PC-3 (cell line): ENCODE results near the gene PTPRN2. TPM values are rescaled to one million over a fixed set of nuclear protein-coding genes. Genes with fewer than 3 reads are reported as not detected.

Source experiments
- ATAC-seq: fragments of 200-7000 bp; cut with Tn5 transposase; 2 replicates; pipeline ENCODE4 v1.9.1; 2020; ENCODE audit warnings: mild to moderate bottlenecking, moderate library complexity
- BruUV-seq: library from RNA; stranded (reverse); fragments of 400-500 nt; replicated peaks from 2 replicates; lab custom pipeline; 2021; lab: Mats Ljungman, UMichigan
- CTCF ChIA-PET: fragments of 300-600 bp; sonication (Branson Sonifier 250); formaldehyde crosslinking; loops from one replicate; lab custom pipeline; 2022; ENCODE audit warnings: antibody characterized with exemption; lab: Charles Lee
- POLR2A ChIA-PET: fragments of 300-600 bp; sonication (Branson Sonifier 250); formaldehyde crosslinking; loops from one replicate; lab custom pipeline; 2022; ENCODE audit warnings: antibody characterized with exemption; ENCODE audit not compliant: unreplicated experiment; lab: Charles Lee
- DNase-seq: peaks from one replicate; pipeline ENCODE4 v3.0.0-alpha.2; 2015
- H2AFZ ChIP-seq: fragments of 300-600 bp; sonication (generic); 2 replicates; pipeline ENCODE4 v1.6.0; 2016; ENCODE audit warnings: antibody characterized with exemption, low read length
- H3F3A ChIP-seq: fragments of 300-600 bp; sonication (generic); one replicate; pipeline ENCODE4 v1.6.0; 2017; ENCODE audit warnings: antibody characterized with exemption, low read length, control low read depth, mild to moderate bottlenecking; ENCODE audit not compliant: unreplicated experiment
- H3K27ac ChIP-seq: fragments of 300-600 bp; sonication (generic); 2 replicates; pipeline ENCODE4 v1.5.1; 2016; ENCODE audit warnings: mild to moderate bottlenecking, low read length
- H3K27me3 ChIP-seq: fragments of 300-600 bp; sonication (generic); 2 replicates; pipeline ENCODE4 v1.6.1; 2016; ENCODE audit warnings: low read length, mixed read lengths
- H3K36me3 ChIP-seq: fragments of 300-600 bp; sonication (generic); 2 replicates; pipeline ENCODE4 v1.6.1; 2016; ENCODE audit warnings: low read depth, mixed run types, low read length, mixed read lengths
- H3K4me1 ChIP-seq: fragments of 300-600 bp; sonication (generic); 2 replicates; pipeline ENCODE4 v1.5.1; 2016; ENCODE audit warnings: low read length; ENCODE audit not compliant: insufficient read depth
- H3K4me2 ChIP-seq: fragments of 300-600 bp; sonication (generic); 2 replicates; pipeline ENCODE4 v1.6.0; 2016; ENCODE audit warnings: low read length
- H3K4me3 ChIP-seq: fragments of 300-600 bp; sonication (generic); 2 replicates; pipeline ENCODE4 v1.5.1; 2016; ENCODE audit warnings: mild to moderate bottlenecking, low read length, mixed read lengths
- H3K79me2 ChIP-seq: fragments of 300-600 bp; sonication (generic); 2 replicates; pipeline ENCODE4 v1.6.1; 2017; ENCODE audit warnings: low read length, mixed read lengths
- H3K9ac ChIP-seq: fragments of 300-600 bp; sonication (generic); 2 replicates; pipeline ENCODE4 v1.6.0; 2016; ENCODE audit warnings: mild to moderate bottlenecking, low read length
- H3K9me2 ChIP-seq: fragments of 300-600 bp; sonication (generic); replicated peaks from 2 replicates; pipeline ENCODE4 v1.6.1; 2016; ENCODE audit warnings: mixed run types, low read length, mixed read lengths
- H3K9me3 ChIP-seq: fragments of 300-600 bp; sonication (generic); 2 replicates; pipeline ENCODE4 v1.6.1; 2016; ENCODE audit warnings: low read length, mixed read lengths
- H4K20me1 ChIP-seq: fragments of 300-600 bp; sonication (generic); 2 replicates; pipeline ENCODE4 v1.6.1; 2016; ENCODE audit warnings: low read length, mixed read lengths
- CTCF ChIP-seq: fragments of 300-600 bp; sonication (generic); conservative IDR thresholded peaks from 2 replicates; pipeline ENCODE4 v1.5.1; 2017; ENCODE audit warnings: antibody characterized with exemption, low read depth, mild to moderate bottlenecking, low read length
- EZH2 ChIP-seq: fragments of 300-600 bp; sonication (generic); IDR thresholded peaks from one replicate; pipeline ENCODE4 v1.6.1; 2017; ENCODE audit warnings: antibody characterized with exemption, mild to moderate bottlenecking, low read length; ENCODE audit not compliant: unreplicated experiment
- EZH2phosphoT487 ChIP-seq: fragments of 300-600 bp; sonication (generic); IDR thresholded peaks from 2 replicates; pipeline ENCODE4 v1.6.1; 2018; ENCODE audit warnings: mild to moderate bottlenecking, antibody characterized with exemption, low read length, borderline replicate concordance
- intact Hi-C: fragments of 100-400 bp; cut with micrococcal nuclease; formaldehyde crosslinking; loops from 2 replicates; pipeline ENCODE4 v1.9.0; 2023
- total RNA-seq: library from RNA; depleted of rRNA; stranded (reverse); fragments of >200 nt; gene quantifications from 2 replicates; pipeline ENCODE4 v1.2.3, GENCODE V29; 2014

Gene PTPRN2
- total RNA-seq, 1 experiment from 2014 or later = 3.2 TPM

DNA sequence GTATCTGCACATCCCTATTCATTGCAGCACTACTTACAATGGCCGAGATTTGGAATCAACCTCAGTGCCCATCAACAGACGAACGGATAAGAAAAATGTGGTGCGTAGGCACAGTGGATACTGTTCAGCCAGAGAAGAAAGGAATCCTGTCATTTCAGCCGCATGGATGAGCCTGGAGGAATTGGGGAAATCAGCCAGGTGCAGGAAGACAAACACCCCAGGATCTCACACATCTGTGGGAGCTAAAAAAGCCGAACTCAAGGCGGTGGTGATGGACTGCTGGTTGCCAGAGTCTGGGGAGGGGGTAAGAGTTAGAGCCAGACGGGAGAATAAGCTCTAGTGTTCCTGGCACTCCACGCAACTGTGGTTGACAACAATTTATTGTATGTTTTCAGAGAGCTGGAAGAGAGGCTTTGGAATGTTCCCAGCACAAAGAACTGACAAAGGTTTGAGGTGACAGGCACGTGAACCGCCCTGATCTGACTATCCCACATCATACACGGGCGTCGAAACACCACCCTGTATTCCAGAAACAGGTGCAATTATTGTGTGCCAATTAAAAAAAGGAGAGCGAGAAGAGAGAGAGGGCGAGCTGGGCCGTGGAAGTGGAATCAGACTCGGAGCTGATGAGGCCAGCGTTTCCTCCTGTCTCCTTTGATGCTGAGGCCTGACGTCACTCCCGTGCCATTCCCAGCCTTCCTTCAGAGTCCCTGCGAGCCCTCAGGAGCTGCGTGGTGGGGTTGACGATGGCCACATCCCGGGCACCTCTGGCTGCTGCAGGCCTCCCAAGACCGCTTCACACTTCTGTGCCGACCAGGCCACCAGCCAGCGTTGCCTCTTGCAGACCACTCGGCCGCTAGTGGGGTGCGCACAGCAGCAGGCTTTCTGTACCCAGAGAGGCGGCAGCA lies 1061.4 kb downstream of the PTPRN2 start:
- Histone ChIP-seq H3K4me3 (no peak overlapping the region), H3K27ac (no peak overlapping the region), H2AFZ (no peak overlapping the region), H3K79me2 (no peaks in the 10 kb centered on the region), H3K27me3 (no peaks in the 10 kb centered on the region), H3F3A (no peaks in the 10 kb centered on the region), H3K4me1 (no peaks in the 10 kb centered on the region), H3K9ac (no peak overlapping the region), H3K9me3 (no peaks in the 10 kb centered on the region), H4K20me1 (no peaks in the 10 kb centered on the region), H3K36me3 (no peaks in the 10 kb centered on the region), H3K4me2 (no peak overlapping the region), H3K9me2 (no peaks in the 10 kb centered on the region)
- ChIA-PET CTCF (no interaction called here), POLR2A (no interaction called here)
- TF ChIP-seq EZH2 (no peak), EZH2phosphoT487 (no peak), CTCF (no peak)
- intact Hi-C loops = no loop called here
- ATAC-seq = no peak
- BruUV-seq = no TSS peak
- no peak for DNase-seq

DNA sequence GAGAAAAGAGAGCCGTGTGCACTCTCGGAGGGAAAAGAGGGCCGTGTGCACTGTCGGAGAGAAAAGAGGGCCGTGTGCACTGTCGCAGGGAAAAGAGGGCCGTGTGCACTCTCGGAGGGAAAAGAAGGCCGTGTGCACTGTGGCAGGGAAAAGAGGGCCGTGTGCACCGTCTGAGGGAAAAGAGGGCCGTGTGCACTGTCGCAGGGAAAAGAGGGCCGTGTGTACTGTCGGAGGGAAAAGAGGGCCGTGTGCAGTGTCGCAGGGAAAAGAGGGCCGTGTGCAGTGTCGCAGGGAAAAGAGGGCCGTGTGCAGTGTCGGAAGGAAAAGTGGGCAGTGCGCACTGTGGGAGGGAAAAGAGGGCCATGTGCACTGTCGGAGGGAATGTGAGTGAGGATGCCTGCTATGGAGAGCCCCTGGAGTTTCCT lies 1062.1 kb downstream of the PTPRN2 start:
- Histone ChIP-seq H3F3A (no peaks in the 10 kb centered on the region), H3K4me1 (no peaks in the 10 kb centered on the region), H3K36me3 (no peaks in the 10 kb centered on the region), H3K27me3 (no peaks in the 10 kb centered on the region), H3K4me3 (no peak overlapping the region), H3K27ac (no peak overlapping the region), H3K4me2 (no peak overlapping the region), H3K9me2 (no peaks in the 10 kb centered on the region), H4K20me1 (no peaks in the 10 kb centered on the region), H3K79me2 (no peaks in the 10 kb centered on the region), H2AFZ (no peak overlapping the region), H3K9me3 (no peaks in the 10 kb centered on the region), H3K9ac (no peak overlapping the region)
- intact Hi-C loops = no loop called here
- BruUV-seq = no TSS peak
- CTCF ChIA-PET = no interaction called here
- TF ChIP-seq EZH2 (no peak), CTCF (no peak), EZH2phosphoT487 (no peak)
- no peak for ATAC-seq
- DNase-seq = no peak
- POLR2A ChIA-PET = no interaction called here

DNA sequence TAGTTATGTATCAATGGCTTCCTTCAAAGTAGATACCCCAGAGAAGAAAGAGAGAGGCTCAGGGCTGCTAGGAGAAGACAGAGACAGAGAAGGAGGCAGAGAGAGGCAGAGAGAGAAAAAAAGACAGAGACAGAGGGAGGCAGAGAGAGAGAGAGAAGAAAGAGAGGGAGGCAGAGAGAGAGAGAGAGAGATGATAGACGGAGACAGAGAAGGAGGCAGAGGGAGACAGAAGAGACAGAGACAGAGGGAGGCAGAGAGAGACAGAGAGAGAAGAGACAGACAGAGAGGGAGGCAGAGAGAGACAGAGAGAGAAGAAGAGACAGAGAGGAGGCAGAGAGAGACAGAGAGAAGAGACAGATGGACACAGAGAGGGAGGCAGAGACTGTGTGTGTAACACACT lies 1062.9 kb downstream of the PTPRN2 start:
- no peaks in the 10 kb centered on the region for H3K9me2 ChIP-seq
- DNase-seq = no peak

More for the DNA sequence above, 1062.9 kb downstream of the PTPRN2 start:
- H3K4me1 ChIP-seq = no peaks in the 10 kb centered on the region
- no peaks in the 10 kb centered on the region for H3K9me3 ChIP-seq
- no peak overlapping the region for H3K4me2 ChIP-seq
- H3K4me3 ChIP-seq = no peak overlapping the region
- BruUV-seq = no TSS peak
- H4K20me1 ChIP-seq = no peaks in the 10 kb centered on the region
- no peak overlapping the region for H2AFZ ChIP-seq
- intact Hi-C loops = no loop called here
- no peaks in the 10 kb centered on the region for H3F3A ChIP-seq
- H3K27me3 ChIP-seq = no peaks in the 10 kb centered on the region
- ChIA-PET CTCF (no interaction called here), POLR2A (no interaction called here)
- TF ChIP-seq EZH2 (no peak), CTCF (no peak), EZH2phosphoT487 (no peak)
- H3K9ac ChIP-seq = no peak overlapping the region
- no peak for ATAC-seq
- no peaks in the 10 kb centered on the region for H3K36me3 ChIP-seq
- H3K27ac ChIP-seq = no peak overlapping the region
- H3K79me2 ChIP-seq = no peaks in the 10 kb centered on the region
